ENCODE data around the gene SSH2. TPM values are rescaled to one million over a fixed set of nuclear protein-coding genes. Genes with fewer than 3 reads are reported as not detected.

Gene SSH2
- total and polyA plus RNA-seq, 2 of the 13 experiments (the other 11 are each of a cell fraction or from before 2014, with no cell fraction given): 6.0 to 6.4 TPM

- TF ChIP-seq PTBP1 (IDR thresholded peaks at IDR 0.05; ENCODE audit: low read depth, low read length, poor library complexity, severe bottlenecking): peak; percentile 2
- peak; percentile 25; the same call in 1 of the 2 replicates for TF ChIP-seq ZNF180 (CRISPR knock-in tag; IDR thresholded peaks at IDR 0.05; ENCODE audit: borderline replicate concordance, low read depth)
- TF ChIP-seq KIAA2018 (CRISPR knock-in tag; IDR thresholded peaks at IDR 0.05; ENCODE audit: borderline replicate concordance): no peak
- TF ChIP-seq KAT8 (CRISPR knock-in tag; IDR thresholded peaks at IDR 0.05): peak; percentile 40; the same call in 1 of the 2 replicates
- TF ChIP-seq BHLHE40 (IDR thresholded peaks at IDR 0.05; ENCODE audit: low read length): no peak; the same call in 1 of the 2 replicates
- peak; percentile 58; the same call in 1 of the 2 replicates for TF ChIP-seq DNMT1 (CRISPR knock-in tag; IDR thresholded peaks at IDR 0.05)
- TF ChIP-seq ZNF720 (CRISPR knock-in tag; IDR thresholded peaks at IDR 0.05): no peak
- no peak for TF ChIP-seq FOXK1 (CRISPR knock-in tag; IDR thresholded peaks at IDR 0.05; ENCODE audit: borderline replicate concordance, low read depth)
- TF ChIP-seq RERE (CRISPR knock-in tag; IDR thresholded peaks at IDR 0.05; ENCODE audit: low read depth): no peak
- TF ChIP-seq ISX (CRISPR knock-in tag; conservative IDR thresholded peaks at IDR 0.05): no peak
- no peak for TF ChIP-seq SRSF1 (optimal IDR thresholded peaks at IDR 0.05; ENCODE audit: low read depth, low read length)
- no peak for TF ChIP-seq ZKSCAN8 (CRISPR knock-in tag; IDR thresholded peaks at IDR 0.05; ENCODE audit: borderline replicate concordance)
- no peak for TF ChIP-seq NRL (CRISPR knock-in tag; IDR thresholded peaks at IDR 0.05; ENCODE audit: borderline replicate concordance)
- no peak for TF ChIP-seq HIVEP1 (CRISPR knock-in tag; IDR thresholded peaks at IDR 0.05)
- TF ChIP-seq HNRNPUL1 (IDR thresholded peaks at IDR 0.05; ENCODE audit: low read depth, low read length): no peak
- peak; percentile 22; the same call in 1 of the 2 replicates for TF ChIP-seq CHD2 (IDR thresholded peaks at IDR 0.05; ENCODE audit: low read depth, low read length)
These were observed 312.4 kb downstream of the SSH2 start (continued) for GRCh38 chr17:29617481-29618271.

Measured in HepG2 (cell line).